ENCODE results near the gene EXOSC5.
"Not testable (repeated sequence)": the region's sequence is repeated elsewhere in the genome, so short reads cannot be mapped to it uniquely, and the experiment has no call there.

The EXOSC5 gene

DNA sequence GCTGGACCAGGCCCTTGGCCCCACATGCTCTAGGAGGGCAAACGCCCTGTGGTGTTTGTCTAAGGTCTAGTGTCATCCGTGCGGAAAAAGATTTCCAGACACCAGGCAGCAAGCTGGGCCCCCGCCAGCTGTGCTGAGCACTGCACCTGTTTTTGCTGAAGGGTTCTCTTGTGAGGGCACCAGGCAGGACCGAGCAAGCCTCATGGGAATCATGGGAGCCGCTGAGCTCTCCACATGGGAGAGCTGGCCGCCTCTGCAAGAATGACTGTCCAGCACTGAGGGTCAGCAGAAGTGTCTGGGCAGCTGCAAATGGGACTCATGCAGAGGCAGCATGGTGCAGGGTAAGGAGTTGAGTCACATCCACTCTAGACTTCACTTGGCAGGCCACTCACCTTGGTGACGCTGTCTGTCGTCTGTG is 18.0 kb upstream of the EXOSC5 start:
- Histone ChIP-seq H3K27ac (ENCODE audit: insufficient read depth, low read depth, low read length, poor library complexity, severe bottlenecking) (no peak overlapping the region), H3K4me1 (ENCODE audit: control insufficient read depth, insufficient read depth, low read length) (no peaks in the 10 kb centered on the region), H3K4me3 (ENCODE audit: insufficient read depth, low read depth, low read length) (no peak overlapping the region), H3K9me3 (ENCODE audit: control insufficient read depth, low read length) (no peaks in the 10 kb centered on the region), H3K27me3 (ENCODE audit: control insufficient read depth, insufficient read depth, low read length, poor library complexity, severe bottlenecking) (no peaks in the 10 kb centered on the region), H3K36me3 (ENCODE audit: control insufficient read depth, insufficient read depth, low read length) (peaks cover 10% of the 10 kb centered on the region)
- 95% methylated on average over 9 of the region's 9 CpGs for WGBS, 2 experiments

DNA sequence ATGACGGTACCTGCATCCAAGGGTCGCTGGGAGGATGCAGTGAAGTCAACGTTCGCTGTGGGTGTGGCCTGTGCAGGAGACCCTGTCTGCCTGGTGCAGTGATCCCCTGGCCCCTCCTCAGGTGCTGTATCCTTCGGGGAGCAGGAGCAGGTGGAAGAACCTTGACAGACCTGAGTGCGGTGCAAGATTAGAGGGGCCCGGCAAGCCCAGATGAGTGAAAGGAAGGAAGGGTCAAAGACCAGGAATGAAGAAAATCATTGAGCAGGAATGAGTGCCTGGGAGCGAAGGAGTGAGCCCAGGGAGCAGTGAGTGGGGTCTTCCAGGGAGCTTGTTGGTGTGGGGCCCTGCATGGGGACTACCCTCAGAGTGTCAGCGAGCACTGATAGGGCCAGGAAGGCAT is 17.3 kb upstream of the EXOSC5 start:
- Histone ChIP-seq H3K27me3 (ENCODE audit: control insufficient read depth, insufficient read depth, low read length, poor library complexity, severe bottlenecking) (no peaks in the 10 kb centered on the region), H3K27ac (ENCODE audit: insufficient read depth, low read depth, low read length, poor library complexity, severe bottlenecking) (no peak overlapping the region), H3K9me3 (ENCODE audit: control insufficient read depth, low read length) (no peaks in the 10 kb centered on the region), H3K4me3 (ENCODE audit: insufficient read depth, low read depth, low read length) (no peak overlapping the region), H3K36me3 (ENCODE audit: control insufficient read depth, insufficient read depth, low read length) (peaks cover 10% of the 10 kb centered on the region), H3K4me1 (ENCODE audit: control insufficient read depth, insufficient read depth, low read length) (no peaks in the 10 kb centered on the region)
- WGBS, 2 experiments: 94% methylated on average over 9 of the region's 9 CpGs

DNA sequence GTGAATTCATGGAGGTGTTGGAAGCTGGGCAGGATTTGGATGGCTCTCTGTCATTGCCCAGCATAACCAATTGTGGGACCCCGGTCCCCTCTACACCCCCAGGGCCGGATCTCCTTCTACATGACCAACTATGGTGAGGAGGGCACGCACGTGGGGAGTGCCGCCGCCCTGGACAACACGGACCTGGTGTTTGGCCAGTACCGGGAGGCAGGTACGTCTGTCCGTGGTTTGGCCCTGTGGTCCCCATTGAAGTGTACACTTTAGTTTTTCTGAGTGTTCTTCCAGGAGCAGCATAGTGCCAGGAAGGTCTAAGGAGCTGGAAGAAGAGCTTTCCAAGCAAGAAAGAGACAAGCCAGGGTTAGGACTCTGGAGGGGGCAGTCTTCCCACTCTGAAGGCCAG is 16.8 kb upstream of the EXOSC5 start:
- no peak overlapping the region for H3K4me3 ChIP-seq (ENCODE audit: insufficient read depth, low read depth, low read length)
- H3K36me3 ChIP-seq (ENCODE audit: control insufficient read depth, insufficient read depth, low read length): peaks cover 7% of the 10 kb centered on the region
- H3K9me3 ChIP-seq (ENCODE audit: control insufficient read depth, low read length): no peaks in the 10 kb centered on the region
- H3K4me1 ChIP-seq (ENCODE audit: control insufficient read depth, insufficient read depth, low read length): no peaks in the 10 kb centered on the region
- no peaks in the 10 kb centered on the region for H3K27me3 ChIP-seq (ENCODE audit: control insufficient read depth, insufficient read depth, low read length, poor library complexity, severe bottlenecking)
- H3K27ac ChIP-seq (ENCODE audit: insufficient read depth, low read depth, low read length, poor library complexity, severe bottlenecking): no peak overlapping the region
- WGBS, 2 experiments: 95% methylated on average over 10 of the region's 10 CpGs

DNA sequence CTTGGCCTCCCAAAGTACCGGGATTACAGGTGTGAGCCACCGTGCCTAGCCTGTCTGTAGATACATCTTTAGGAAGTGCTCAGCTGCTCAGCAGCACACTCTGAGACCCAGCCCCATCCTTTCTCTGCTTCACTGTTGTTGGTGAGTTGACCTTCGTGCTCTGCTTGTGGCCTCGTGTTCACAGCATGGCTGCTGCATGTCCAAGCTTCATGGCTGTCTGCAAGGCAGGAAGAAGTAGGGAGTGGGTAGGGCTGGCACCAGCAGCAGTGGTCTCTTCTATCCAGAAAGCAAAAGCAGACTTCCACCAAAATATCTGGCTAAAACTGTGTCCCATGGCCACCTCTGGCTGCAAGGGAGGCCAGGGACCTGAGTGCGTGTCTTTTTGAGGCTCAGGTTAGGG is 15.8 kb upstream of the EXOSC5 start:
- Histone ChIP-seq H3K4me3 (ENCODE audit: insufficient read depth, low read depth, low read length) (no peak overlapping the region), H3K36me3 (ENCODE audit: control insufficient read depth, insufficient read depth, low read length) (peaks cover 5% of the 10 kb centered on the region), H3K27ac (ENCODE audit: insufficient read depth, low read depth, low read length, poor library complexity, severe bottlenecking) (no peak overlapping the region), H3K27me3 (ENCODE audit: control insufficient read depth, insufficient read depth, low read length, poor library complexity, severe bottlenecking) (no peaks in the 10 kb centered on the region), H3K4me1 (ENCODE audit: control insufficient read depth, insufficient read depth, low read length) (no peaks in the 10 kb centered on the region), H3K9me3 (ENCODE audit: control insufficient read depth, low read length) (no peaks in the 10 kb centered on the region)
- WGBS, 2 experiments: 92 to 95% methylated on average over 5 of the region's 5 CpGs

DNA sequence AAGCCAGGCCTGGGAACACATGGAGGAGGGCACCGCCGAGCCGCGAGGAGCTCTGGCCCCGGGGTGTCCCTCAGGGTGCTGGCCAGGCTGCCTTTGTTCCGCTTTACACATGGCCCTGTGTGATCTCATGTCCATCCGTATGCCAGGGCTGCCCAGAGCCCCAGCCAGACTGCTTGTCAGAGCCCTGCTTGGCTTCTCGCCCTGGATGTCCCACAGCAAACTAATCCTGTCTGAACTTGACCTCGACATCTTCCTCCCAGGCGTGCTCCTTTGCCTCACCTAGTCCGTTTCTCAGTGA is 14.8 kb upstream of the EXOSC5 start:
- Histone ChIP-seq H3K27me3 (ENCODE audit: control insufficient read depth, insufficient read depth, low read length, poor library complexity, severe bottlenecking) (no peaks in the 10 kb centered on the region), H3K36me3 (ENCODE audit: control insufficient read depth, insufficient read depth, low read length) (peaks cover 5% of the 10 kb centered on the region), H3K4me3 (ENCODE audit: insufficient read depth, low read depth, low read length) (no peak overlapping the region), H3K27ac (ENCODE audit: insufficient read depth, low read depth, low read length, poor library complexity, severe bottlenecking) (no peak overlapping the region), H3K9me3 (ENCODE audit: control insufficient read depth, low read length) (no peaks in the 10 kb centered on the region), H3K4me1 (ENCODE audit: control insufficient read depth, insufficient read depth, low read length) (peaks cover 4% of the 10 kb centered on the region)
- 86% methylated on average over 11 of the region's 11 CpGs for WGBS, 2 experiments

DNA sequence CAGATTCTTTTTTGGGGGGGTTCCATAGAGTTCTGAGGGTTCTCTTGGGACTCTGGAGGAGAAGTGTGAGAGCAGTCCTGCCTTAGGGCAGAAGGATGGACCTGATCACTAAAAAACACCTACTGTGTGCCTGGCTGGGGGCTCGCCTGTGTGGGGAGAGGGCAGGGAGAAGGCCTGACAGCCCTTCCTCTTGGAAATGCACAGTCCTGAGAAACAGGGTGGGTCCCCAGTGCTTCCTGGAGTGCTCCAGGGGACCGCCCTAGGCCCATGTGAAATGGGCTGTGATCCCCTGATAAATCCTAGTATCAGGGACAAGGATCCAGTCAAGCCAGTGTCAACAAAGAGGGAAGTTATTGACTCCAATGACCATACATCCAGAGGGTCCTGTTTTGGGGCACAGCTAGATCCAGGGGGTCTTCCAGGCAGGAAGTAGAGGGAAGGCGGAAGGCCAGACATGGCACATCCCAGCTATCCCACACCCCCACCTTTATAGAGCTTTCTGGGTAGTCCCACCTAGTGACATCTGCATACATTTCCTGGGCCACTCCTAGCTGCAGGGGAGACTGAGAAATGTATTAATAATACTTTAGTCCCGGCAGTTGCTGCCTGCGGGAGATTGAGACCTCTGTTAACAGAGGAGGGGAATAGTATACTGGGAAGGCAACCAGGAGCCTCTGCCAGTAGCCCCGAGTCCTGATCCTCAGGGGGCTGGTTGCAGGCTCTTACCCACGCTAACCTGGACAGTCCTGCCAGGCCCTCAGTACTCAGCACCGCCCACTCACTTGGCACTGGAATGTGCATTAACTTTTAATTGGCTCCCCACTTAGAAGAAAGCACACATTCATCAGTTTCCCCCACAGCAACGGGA is 14.2 kb upstream of the EXOSC5 start:
- peaks cover 5% of the 10 kb centered on the region for H3K36me3 ChIP-seq (ENCODE audit: control insufficient read depth, insufficient read depth, low read length)
- H3K4me3 ChIP-seq (ENCODE audit: insufficient read depth, low read depth, low read length): no peak overlapping the region
- WGBS, 2 experiments: 82 to 84% methylated on average over 9 of the region's 9 CpGs
- H3K27ac ChIP-seq (ENCODE audit: insufficient read depth, low read depth, low read length, poor library complexity, severe bottlenecking): no peak overlapping the region
- H3K27me3 ChIP-seq (ENCODE audit: control insufficient read depth, insufficient read depth, low read length, poor library complexity, severe bottlenecking): no peaks in the 10 kb centered on the region
- peaks cover 5% of the 10 kb centered on the region for H3K4me1 ChIP-seq (ENCODE audit: control insufficient read depth, insufficient read depth, low read length)
- no peaks in the 10 kb centered on the region for H3K9me3 ChIP-seq (ENCODE audit: control insufficient read depth, low read length)

DNA sequence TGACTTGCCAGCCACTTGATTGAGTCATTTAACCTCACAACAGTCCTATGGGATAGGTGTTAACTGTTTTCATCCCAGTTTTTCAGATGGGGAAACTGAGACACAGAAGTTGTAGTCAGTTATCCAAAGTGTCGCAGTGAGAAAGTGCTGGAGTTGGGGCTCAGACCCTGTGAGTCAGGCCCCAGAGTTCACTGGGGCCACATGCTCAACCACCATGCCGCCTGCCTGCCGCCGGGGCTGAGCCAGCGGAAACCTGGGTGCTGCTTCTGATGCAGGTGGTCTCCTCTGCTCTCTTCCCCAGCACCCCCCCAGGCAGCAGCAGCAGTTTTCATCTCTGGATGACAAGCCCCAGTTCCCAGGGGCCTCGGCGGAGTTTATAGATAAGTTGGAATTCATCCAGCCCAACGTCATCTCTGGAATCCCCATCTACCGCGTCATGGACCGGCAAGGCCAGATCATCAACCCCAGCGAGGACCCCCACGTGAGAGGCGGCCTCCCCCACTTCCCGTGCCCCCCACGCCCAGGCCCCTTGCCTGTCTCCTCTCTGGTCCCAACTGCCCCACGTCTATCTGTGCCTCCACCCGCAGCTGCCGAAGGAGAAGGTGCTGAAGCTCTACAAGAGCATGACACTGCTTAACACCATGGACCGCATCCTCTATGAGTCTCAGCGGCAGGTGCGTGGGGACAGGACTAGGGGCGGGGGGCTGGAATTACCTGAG is 13.3 kb upstream of the EXOSC5 start:
- WGBS, 2 experiments: 95 to 96% methylated on average over 23 of the region's 23 CpGs

DNA sequence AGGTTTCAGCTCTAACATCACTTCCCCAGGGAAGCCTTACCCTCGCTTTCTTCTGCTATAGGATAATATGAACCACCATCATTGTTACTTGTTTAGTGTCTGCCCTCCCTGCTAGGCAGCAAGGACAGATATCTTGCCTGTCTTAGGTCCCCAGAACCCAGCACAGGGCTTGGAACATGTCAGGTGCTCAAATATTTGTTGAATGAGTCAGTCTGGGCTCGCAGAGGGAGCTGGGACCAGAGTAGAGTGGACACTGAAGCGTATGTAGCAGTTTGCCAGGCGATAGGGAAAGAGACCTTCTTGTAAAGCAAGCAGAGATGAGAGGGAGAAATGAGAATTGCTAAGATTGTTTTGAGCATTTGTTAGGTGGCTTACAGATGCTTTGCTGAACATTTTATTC is 12.1 kb upstream of the EXOSC5 start:
- Histone ChIP-seq H3K4me3 (ENCODE audit: insufficient read depth, low read depth, low read length) (no peak overlapping the region), H3K27me3 (ENCODE audit: control insufficient read depth, insufficient read depth, low read length, poor library complexity, severe bottlenecking) (no peaks in the 10 kb centered on the region), H3K36me3 (ENCODE audit: control insufficient read depth, insufficient read depth, low read length) (peaks cover 5% of the 10 kb centered on the region), H3K9me3 (ENCODE audit: control insufficient read depth, low read length) (no peaks in the 10 kb centered on the region), H3K27ac (ENCODE audit: insufficient read depth, low read depth, low read length, poor library complexity, severe bottlenecking) (no peak overlapping the region), H3K4me1 (ENCODE audit: control insufficient read depth, insufficient read depth, low read length) (peaks cover 5% of the 10 kb centered on the region)
- WGBS, 2 experiments: 80 to 81% methylated on average over 4 of the region's 4 CpGs

More for the DNA sequence above, 13.3 kb upstream of the EXOSC5 start:
- no peak overlapping the region for H3K27ac ChIP-seq (ENCODE audit: insufficient read depth, low read depth, low read length, poor library complexity, severe bottlenecking)
- no peaks in the 10 kb centered on the region for H3K9me3 ChIP-seq (ENCODE audit: control insufficient read depth, low read length)
- H3K4me3 ChIP-seq (ENCODE audit: insufficient read depth, low read depth, low read length): no peak overlapping the region
- peaks cover 5% of the 10 kb centered on the region for H3K36me3 ChIP-seq (ENCODE audit: control insufficient read depth, insufficient read depth, low read length)
- H3K27me3 ChIP-seq (ENCODE audit: control insufficient read depth, insufficient read depth, low read length, poor library complexity, severe bottlenecking): no peaks in the 10 kb centered on the region
- H3K4me1 ChIP-seq (ENCODE audit: control insufficient read depth, insufficient read depth, low read length): peaks cover 5% of the 10 kb centered on the region

DNA sequence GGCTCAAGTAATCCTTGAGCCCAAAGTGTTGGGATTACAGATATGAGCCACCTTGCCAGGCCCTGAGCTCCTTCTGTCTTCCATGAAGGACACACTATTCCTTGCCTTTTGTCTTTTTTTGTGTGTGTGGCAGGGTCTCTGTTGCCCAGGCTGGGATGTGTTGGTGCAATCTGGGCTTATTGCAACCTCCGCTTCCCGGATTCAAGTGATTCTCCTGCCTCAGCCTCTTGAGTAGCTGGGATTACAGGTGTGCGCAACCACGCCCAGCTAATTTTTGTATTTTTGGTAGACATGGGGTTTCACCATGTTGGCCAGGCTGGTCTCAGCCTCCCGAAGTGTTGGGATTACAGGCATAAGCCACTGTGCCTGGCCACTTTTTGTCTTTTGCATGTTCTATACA is 11.7 kb upstream of the EXOSC5 start:
- not testable (repeated sequence) for H3K36me3 ChIP-seq (ENCODE audit: control insufficient read depth, insufficient read depth, low read length); H3K27ac ChIP-seq (ENCODE audit: insufficient read depth, low read depth, low read length, poor library complexity, severe bottlenecking); H3K27me3 ChIP-seq (ENCODE audit: control insufficient read depth, insufficient read depth, low read length, poor library complexity, severe bottlenecking); H3K4me1 ChIP-seq (ENCODE audit: control insufficient read depth, insufficient read depth, low read length); H3K4me3 ChIP-seq (ENCODE audit: insufficient read depth, low read depth, low read length); H3K9me3 ChIP-seq (ENCODE audit: control insufficient read depth, low read length)
- 89 to 94% methylated on average over 5 of the region's 5 CpGs for WGBS, 2 experiments

DNA sequence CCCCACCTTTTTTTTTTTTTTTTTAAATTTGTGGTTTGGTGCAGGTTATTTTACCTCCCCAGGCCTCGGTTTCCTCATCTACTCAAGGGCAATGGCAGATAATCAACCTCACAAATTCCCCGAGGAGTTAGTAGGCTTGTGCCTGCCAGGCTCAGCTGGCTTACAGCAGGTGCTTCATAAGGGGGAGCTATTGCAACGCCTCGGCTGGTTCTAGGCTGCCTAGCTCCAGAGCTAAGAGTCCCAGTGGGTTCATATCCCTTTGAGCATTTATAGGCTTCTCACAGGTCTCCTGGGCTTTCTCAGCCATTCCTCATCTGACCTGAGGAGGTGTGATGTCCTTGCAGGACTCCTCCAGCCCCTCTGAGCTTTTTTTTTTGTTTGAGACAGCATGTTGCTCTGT is 11.1 kb upstream of the EXOSC5 start:
- H3K36me3 ChIP-seq (ENCODE audit: control insufficient read depth, insufficient read depth, low read length): peaks cover 5% of the 10 kb centered on the region
- peaks cover 5% of the 10 kb centered on the region for H3K4me1 ChIP-seq (ENCODE audit: control insufficient read depth, insufficient read depth, low read length)
- WGBS, 2 experiments: 76 to 88% methylated on average over 4 of the region's 4 CpGs
- H3K27ac ChIP-seq (ENCODE audit: insufficient read depth, low read depth, low read length, poor library complexity, severe bottlenecking): no peak overlapping the region
- no peaks in the 10 kb centered on the region for H3K27me3 ChIP-seq (ENCODE audit: control insufficient read depth, insufficient read depth, low read length, poor library complexity, severe bottlenecking)
- no peak overlapping the region for H3K4me3 ChIP-seq (ENCODE audit: insufficient read depth, low read depth, low read length)
- H3K9me3 ChIP-seq (ENCODE audit: control insufficient read depth, low read length): no peaks in the 10 kb centered on the region
